ENCODE data around the gene OR10Z1.

OR10Z1 gene, protein sequence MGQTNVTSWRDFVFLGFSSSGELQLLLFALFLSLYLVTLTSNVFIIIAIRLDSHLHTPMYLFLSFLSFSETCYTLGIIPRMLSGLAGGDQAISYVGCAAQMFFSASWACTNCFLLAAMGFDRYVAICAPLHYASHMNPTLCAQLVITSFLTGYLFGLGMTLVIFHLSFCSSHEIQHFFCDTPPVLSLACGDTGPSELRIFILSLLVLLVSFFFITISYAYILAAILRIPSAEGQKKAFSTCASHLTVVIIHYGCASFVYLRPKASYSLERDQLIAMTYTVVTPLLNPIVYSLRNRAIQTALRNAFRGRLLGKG

DNA sequence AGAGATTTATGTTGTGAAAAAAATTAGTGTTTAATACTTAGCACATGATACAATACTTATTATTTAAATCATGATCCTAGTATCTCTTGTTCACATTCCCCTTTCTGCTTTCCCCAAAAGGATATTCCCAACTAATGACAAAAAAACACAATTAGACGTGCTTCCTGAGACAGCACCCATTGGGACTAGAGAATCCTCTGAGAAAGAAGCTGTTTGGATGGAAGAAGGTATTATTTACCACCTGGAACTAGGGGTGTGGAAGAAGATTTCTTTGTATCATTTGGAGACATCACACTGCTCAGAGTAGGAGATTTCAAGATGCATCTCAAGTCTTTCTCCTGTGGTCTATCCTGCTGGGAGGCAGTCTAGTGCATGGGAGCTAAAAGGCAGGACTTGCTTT, at the start of gene OR10Z1:
Gene OR10Z1 (plus strand): TSS at position 301 of the 400 bp plus-strand sequence. CDS start 1,171 bp downstream, outside the sequence.
- DNase-seq, result no peak

DNA sequence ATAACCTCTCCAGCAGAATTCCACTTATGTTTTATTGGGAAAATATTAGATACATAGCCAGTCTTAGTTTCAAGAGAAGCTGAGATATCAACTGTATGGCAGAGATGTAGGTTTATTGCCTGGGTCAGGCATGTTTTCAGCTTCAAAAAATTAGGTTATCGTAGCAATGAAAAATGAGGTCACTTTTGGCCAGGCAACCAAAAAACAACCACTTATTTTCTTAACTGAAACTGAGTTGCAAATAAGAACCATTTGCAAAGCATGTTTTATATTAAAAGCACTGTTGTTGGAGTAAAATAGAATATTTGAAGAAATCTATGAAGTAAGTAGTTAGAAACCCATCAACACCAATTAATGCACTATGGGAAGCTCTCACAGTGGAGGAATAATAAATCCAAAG, 45.4 kb upstream of the OR10Z1 start:
- DNase-seq, result no peak

DNA sequence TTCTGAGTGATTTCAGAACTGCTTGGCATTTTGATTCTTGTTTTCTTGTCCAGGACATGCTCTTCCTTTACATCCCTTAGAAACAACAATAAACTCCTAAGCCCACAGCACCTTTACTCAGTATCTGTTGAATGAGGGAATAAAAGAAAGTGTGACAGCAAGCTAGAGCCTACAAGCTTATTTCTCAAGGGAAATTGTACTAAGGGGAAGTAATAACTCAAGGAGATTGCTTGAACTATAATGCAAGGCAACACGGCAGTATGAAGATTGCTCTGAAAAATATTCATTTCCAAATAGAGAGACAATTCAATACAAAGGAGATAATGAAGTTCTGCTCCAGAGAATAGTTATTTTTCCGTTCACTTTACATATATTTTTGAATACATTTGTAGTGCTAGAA, 41.2 kb upstream of the OR10Z1 start:
- no peak for DNase-seq

- DNase-seq, result no peak
These were observed 40.5 kb upstream of the OR10Z1 start for GRCh38 chr1:158564608-158565007.

DNA sequence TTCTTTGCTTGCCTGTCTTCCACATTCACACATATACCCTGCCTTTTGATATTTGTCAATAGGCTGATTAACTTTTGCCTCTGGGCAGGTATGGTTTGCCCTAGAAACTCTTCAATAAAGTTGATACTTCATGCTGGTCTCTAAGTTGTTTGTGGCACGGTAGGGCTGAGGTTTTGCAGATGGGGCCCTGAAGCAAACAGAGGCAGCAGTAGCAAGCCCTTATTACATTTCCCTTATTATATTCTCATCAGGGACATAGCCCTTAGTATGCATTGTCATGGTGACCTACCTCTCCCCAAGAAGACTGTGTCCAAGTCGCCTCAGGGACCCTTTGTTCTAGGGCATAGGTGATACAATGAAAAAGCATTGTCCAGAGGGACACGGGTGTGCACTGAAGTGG, 34.6 kb upstream of the OR10Z1 start, which contains the start of gene OR6P1:
Gene OR6P1 (minus strand): TSS at position 101 of the 400 bp plus-strand sequence. CDS start 6,976 bp downstream, outside the sequence.
- DNase-seq, result no peak

- no peak for DNase-seq
These were observed 32.8 kb upstream of the OR10Z1 start for GRCh38 chr1:158572226-158572625.

GRCh38 chr1:158577561-158577960, 27.5 kb upstream of the OR10Z1 start:
- no peak for DNase-seq

DNA sequence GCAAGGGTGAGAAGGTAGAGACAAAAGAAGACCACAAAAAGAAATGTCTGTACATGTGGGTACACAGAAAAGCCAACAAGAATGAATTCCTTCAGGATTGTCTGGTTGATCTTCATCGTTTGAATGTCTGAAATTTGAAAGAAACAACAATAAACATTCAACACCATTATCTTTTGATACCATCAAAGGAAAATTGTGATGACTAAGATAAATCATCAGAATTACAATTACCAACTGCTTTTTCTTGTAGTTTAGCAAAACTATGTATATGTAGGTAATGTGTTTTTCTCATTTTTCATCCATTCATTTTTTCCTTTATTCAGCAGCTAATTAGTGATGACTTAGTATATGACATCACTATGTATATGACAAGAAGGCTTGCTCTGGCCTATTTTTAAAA, 25.3 kb upstream of the OR10Z1 start, which contains the start of gene OR10X1:
Gene OR10X1 (minus strand): TSS at position 167 of the 400 bp plus-strand sequence. CDS start 0 bp downstream, at position 167.
- no peak for DNase-seq

GRCh38 chr1:158583962-158584361, 21.1 kb upstream of the OR10Z1 start:
- no peak for DNase-seq

DNA sequence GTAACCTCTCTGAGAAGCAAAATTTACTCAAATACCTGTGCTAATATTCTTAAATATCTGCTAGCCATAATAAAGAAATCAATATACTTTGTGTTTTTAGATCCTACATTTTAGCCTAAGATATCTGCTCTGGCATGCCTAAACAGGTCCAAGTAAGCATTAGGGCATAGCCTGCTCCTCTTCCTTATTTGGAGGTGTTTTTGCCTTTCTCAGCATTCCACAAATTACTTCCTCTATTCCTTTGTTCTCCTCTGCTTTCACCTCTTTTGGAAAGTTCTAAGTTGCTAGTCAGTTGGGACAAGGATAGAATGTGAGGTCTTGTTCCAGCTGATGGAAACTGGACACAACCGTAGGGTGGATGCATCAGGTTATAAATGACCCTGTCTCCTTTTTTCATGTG, 18.1 kb upstream of the OR10Z1 start:
- DNase-seq, result no peak

GRCh38 chr1:158600735-158601134, 4.3 kb upstream of the OR10Z1 start:
- no peak for DNase-seq

DNA sequence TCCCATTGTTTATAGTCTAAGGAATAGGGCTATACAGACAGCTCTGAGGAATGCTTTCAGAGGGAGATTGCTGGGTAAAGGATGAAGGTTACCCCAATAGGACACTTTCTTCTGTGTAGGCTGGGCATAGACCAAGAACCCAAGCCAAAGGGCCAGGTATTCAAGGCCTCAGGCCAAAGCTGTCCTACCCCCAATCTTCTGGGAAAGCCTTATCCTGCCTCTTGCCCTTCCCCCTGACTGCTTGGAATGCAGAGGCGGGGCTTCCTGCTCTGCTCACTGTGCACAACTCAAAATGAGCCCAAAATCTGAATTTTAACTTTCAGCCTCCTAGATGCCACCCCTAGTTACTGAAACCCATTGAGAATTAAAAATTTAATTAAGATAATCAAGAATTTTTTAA, 2.2 kb downstream of the OR10Z1 start:
- DNase-seq, result no peak

- DNase-seq, result no peak
These were observed 6.8 kb downstream of the OR10Z1 start for GRCh38 chr1:158611916-158612315.

DNA sequence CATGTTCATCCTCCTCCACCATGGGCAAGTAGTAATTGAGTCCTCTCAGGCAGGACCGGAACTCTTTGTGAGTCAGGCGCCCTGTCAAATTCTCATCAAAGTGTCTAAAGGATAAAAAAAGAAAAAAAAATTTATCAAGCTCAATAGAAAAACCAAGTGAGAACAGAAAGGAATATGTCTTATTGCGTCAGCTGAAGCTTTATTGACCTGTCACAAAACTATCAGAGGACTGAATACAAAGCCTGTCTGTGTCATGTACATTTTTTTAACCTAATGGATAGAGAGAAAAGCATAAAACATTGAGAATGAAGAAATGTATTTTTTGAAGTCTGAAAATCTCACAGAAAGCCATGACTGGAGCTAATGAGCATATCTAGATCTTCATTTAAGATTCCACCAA, 8.7 kb downstream of the OR10Z1 start:
- DNase-seq, result no peak

GRCh38 chr1:158638146-158638545, 33.1 kb downstream of the OR10Z1 start:
- no peak for DNase-seq

DNA sequence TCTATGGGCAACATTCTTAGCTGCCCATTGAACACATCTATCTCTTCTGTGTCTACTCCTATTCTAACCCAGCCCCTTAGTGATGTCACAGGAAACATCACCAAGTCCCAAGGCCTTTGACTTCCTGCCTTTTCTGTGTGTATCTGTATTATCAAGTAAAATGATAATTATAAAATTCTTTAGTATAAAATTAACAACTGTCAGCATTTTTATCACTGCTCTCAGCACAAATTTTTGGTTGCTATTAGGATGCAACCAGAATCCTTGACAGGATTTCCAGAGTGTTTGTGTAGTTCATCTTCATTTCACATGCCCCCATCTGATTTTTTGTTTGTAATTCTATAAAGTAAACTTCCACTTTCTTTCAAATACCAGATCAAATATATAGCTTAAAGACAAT, 33.8 kb downstream of the OR10Z1 start:
- DNase-seq, result no peak

GRCh38 chr1:158644449-158644848, 39.4 kb downstream of the OR10Z1 start:
- no peak for DNase-seq

DNA sequence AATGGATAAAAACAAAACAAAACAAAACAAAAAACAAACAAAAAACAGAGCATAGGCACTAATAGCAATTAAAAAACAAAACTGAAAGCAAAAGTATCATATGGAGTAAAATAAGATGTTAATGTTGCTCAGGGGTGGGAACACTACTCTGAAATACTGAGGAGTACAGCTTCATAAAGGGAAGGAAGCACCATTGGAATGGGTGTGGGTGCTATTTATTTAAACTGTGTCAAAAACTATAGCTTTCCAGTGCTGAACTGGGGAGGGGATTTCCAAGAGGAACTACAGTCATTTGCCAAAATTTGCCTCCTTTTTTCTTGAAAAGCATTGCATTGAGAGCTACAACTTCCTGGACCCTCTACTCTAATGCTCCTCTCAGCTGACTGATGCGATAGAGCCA, 41.4 kb downstream of the OR10Z1 start:
- DNase-seq, result no peak

GRCh38 chr1:158649052-158649451, 44.0 kb downstream of the OR10Z1 start:
- DNase-seq, result no peak

GRCh38 chr1:158652721-158653334, 47.8 kb downstream of the OR10Z1 start:
- DNase-seq, result no peak

GRCh38 chr1:158654086-158654485, 49.0 kb downstream of the OR10Z1 start:
- DNase-seq, result no peak

- no peak for DNase-seq
These were observed 49.5 kb downstream of the OR10Z1 start for GRCh38 chr1:158654571-158654970.
